GM23338 (cell line): ENCODE data around the gene LGALS1.

Experiments
- CREB1 ChIP-seq: fragments of 250-450 bp; sonication (Bioruptor Pico); IDR thresholded peaks from 2 replicates; pipeline ENCODE4 v1.5.0; 2020; ENCODE audit warnings: low read depth, mild to moderate bottlenecking, moderate library complexity
- CTCF ChIP-seq, 2 experiments: fragments of 200-600 bp in 1 of 2; sonication (generic) in 1 of 2; conservative IDR thresholded peaks; 2 replicates each; pipeline versions ENCODE4 v1.5.1 to v1.6.1; 2016 to 2017; ENCODE audit warnings: antibody characterized with exemption in 2 of 2, low read depth in 2 of 2, mild to moderate bottlenecking in 2 of 2, moderate library complexity in 1 of 2
- ETS1 ChIP-seq: IDR thresholded peaks from 2 replicates; pipeline ENCODE4 v1.6.1; 2016; ENCODE audit warnings: antibody characterized with exemption
- EZH2 ChIP-seq: fragments of 200-600 bp; sonication (generic); IDR thresholded peaks from one replicate; pipeline ENCODE4 v1.8.0; 2017; ENCODE audit warnings: antibody characterized with exemption, mild to moderate bottlenecking, low read depth; ENCODE audit not compliant: unreplicated experiment
- EZH2phosphoT487 ChIP-seq: fragments of 200-600 bp; sonication (generic); IDR thresholded peaks from one replicate; pipeline ENCODE4 v1.8.1; 2018; ENCODE audit warnings: antibody characterized with exemption; ENCODE audit not compliant: unreplicated experiment
- JUNB ChIP-seq: IDR thresholded peaks from one replicate; pipeline ENCODE4 v1.6.1; 2016; ENCODE audit warnings: antibody characterized with exemption; ENCODE audit not compliant: unreplicated experiment
- NANOG ChIP-seq: IDR thresholded peaks from 2 replicates; pipeline ENCODE4 v1.6.1; 2016; ENCODE audit warnings: antibody characterized with exemption, borderline replicate concordance
- POLR2AphosphoS5 ChIP-seq: IDR thresholded peaks from 2 replicates; pipeline ENCODE4 v1.6.1; 2016; ENCODE audit warnings: antibody characterized with exemption, low read depth
- REST ChIP-seq: IDR thresholded peaks from one replicate; pipeline ENCODE4 v1.6.1; 2018; ENCODE audit warnings: antibody characterized with exemption; ENCODE audit not compliant: unreplicated experiment
- STAT1 ChIP-seq: IDR thresholded peaks from one replicate; pipeline ENCODE4 v1.6.1; 2016; ENCODE audit warnings: antibody characterized with exemption; ENCODE audit not compliant: unreplicated experiment
- ZNF331 ChIP-seq: fragments of 250-450 bp; sonication (Bioruptor Pico); IDR thresholded peaks from 2 replicates; pipeline ENCODE4 v1.5.0; 2020; ENCODE audit warnings: low read depth, mild to moderate bottlenecking, moderate library complexity

GRCh38 chr22:37657590-37658132 is 17.8 kb upstream of the LGALS1 start:
- TF ChIP-seq CTCF (conservative IDR thresholded peaks at IDR 0.05; ENCODE audit: low read depth in 2 of 2) = no peak
- TF ChIP-seq EZH2 = no peak
- TF ChIP-seq REST = no peak
- no peak for TF ChIP-seq JUNB
- no peak for TF ChIP-seq STAT1
- no peak for TF ChIP-seq POLR2AphosphoS5
- TF ChIP-seq NANOG = no peak
- no peak for TF ChIP-seq CREB1 (CRISPR knock-in tag)
- TF ChIP-seq ETS1 = no peak
- no peak for TF ChIP-seq EZH2phosphoT487
- no peak for TF ChIP-seq ZNF331 (CRISPR knock-in tag)
